HG03460 (cell line): ENCODE results near the gene FES.
"Not testable (repeated sequence)": the region's sequence is repeated elsewhere in the genome, so short reads cannot be mapped to it uniquely, and the experiment has no call there.

Experiments
- ATAC-seq: cut with Tn5 transposase; IDR thresholded peaks from one replicate; pipeline ENCODE4 v1.9.1; 2021; ENCODE audit not compliant: unreplicated experiment

FES gene

DNA sequence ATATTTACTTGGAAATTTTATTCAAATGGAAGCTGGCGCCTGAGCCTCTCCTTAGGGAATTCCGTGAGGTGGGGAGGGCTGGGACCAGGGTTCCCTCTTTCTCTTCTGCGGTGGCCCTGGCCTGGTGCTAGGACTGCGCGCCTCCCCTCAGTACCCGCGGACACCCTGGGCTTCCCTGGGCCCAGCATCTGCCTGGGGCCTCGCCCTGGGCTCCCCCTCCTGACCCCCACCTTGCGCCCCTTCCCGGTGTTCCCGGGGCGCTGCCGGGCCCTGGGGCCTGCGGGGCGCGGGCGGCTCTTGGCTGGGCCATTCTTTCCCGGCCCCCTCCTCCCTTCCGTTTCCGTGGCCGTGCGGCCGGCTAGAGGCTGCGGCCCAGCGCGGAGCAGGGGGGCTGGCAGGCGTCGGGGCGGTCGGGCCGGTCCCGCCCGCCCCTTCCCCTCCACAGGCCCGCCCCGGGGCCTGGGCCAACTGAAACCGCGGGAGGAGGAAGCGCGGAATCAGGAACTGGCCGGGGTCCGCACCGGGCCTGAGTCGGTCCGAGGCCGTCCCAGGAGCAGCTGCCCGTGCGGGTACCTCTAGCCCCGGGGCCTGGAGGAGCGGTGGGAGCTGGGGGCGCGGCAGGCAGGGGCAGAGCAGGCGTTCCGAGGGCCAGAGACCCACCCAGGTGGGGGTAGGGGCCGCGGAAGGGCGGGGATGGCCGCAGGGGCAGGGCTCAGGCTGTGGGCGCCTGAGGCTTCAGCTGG, at the start of gene FES:
TSS of gene FES (plus strand) at position 529 of the 743 bp plus-strand sequence. CDS start 542 bp downstream, outside the sequence.
- peak; percentile 34 for ATAC-seq

DNA sequence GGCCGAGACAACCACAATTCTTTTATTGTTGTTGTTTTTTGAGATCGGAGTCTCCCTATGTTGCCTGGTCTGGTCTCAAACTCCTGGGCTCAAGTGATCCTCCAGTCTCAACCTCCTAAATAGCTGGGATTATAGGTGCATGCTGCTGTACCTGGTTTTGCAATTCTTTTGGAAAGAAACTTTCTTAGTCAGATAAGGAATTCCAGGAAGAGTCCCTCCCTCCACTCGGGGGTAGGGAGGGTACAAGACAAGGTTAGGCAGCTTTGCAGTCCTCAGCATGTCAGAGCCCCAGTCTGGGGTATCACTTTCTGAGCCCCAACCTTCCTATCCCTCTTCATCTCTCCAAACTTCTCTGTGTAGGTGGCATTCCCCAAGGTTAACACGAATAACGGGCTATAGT, 49.7 kb upstream of the FES start:
- ATAC-seq = no peak

GRCh38 chr15:90836296-90836871, 47.9 kb upstream of the FES start:
- ATAC-seq = no peak

DNA sequence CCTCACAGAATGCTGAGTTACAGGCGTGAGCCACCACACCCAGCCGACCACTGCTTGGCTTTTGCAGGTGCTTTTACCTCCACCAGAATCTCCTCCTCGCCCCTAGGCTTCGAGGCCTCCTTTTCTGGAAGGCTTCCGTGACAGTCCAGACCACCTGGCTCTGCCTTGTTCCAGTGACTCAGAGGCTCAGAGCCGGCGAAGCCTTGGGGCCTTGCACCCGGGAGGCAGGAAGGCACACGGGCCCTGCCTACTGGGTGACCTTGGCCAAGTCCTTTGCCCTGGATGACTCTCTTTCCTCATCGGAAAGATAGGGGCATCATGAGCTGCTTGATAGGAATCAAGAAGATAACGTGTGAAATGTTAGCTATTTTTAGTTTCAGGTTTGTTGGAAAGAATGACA, 47.2 kb upstream of the FES start:
- ATAC-seq = no peak

- ATAC-seq = no peak
Measured at GRCh38 chr15:90838139-90838538, 46.2 kb upstream of the FES start.

DNA sequence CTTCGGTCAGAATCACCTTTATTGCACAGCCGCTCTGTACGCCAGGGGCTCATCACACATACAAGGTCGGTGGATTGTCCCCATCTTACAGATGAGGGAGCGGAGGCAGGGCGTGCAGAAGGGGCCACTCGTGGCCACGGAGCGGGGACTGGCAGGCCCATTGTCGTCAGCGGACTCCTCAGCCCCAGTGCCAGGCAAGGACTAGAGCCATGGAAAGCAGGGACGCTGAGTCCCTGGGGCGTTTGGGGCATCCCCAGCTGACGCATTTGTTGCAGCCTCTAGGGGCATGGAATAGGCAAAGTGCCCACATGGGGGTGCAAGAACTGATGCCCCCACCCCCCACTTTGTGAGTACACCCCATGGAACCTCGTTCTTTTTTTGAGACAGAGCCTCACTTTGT, 45.8 kb upstream of the FES start:
- ATAC-seq = no peak

- ATAC-seq = peak; percentile 76
Measured at GRCh38 chr15:90839187-90840071, 44.9 kb upstream of the FES start.

DNA sequence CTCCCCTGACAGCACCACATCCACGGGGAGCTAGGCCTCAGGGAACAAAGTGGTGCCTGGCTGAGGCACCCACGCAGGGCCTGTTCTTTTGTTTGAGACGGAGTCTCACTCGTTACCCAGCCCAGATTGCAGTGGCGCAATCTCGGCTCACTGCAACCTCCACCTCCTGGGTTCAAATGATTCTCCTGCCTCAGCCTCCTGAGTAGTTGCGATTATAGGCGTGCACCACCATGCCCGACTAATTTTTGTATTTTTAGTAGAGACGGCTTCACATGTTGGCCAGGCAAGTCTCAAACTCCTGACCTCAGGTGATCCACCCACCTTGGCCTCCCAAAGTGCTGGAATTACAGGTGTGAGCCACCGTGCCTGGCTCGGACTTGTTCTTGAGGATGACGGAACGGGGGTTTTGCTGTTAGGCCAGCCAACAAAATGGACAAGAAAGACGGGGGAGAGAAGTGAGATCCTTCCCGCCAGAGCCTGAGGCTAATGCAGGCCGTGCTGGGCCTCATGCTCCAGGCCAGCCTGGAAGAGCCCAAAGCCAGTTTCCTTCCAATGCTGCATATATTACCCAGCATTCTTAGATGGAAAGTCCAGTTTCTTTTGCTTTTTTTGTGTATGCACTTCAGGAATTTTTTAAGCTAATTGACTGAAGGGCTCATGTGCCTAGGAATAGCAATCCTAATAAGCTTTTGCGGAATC, 44.0 kb upstream of the FES start:
- ATAC-seq = no peak

DNA sequence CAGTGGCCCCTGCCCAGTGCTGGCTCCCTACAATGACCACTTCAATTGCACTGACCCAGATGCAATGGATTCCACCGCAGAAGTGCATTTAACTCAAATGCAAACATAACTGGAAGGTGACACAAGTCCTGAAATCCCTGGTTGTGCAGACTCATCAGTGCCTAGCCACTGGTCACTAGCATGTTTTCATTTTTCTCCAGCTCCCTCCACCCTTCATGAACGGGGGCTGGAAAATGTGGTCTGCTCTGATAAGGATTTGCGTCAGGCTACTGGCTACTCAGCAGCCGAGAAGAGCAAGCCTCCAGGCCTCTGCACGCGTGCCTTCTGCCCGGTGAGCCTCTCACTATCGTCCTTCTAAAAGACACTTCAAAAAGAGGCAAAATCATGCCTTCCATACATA, 43.4 kb upstream of the FES start:
- ATAC-seq = no peak

- ATAC-seq = no peak
Measured at GRCh38 chr15:90844696-90845095, 39.6 kb upstream of the FES start.

DNA sequence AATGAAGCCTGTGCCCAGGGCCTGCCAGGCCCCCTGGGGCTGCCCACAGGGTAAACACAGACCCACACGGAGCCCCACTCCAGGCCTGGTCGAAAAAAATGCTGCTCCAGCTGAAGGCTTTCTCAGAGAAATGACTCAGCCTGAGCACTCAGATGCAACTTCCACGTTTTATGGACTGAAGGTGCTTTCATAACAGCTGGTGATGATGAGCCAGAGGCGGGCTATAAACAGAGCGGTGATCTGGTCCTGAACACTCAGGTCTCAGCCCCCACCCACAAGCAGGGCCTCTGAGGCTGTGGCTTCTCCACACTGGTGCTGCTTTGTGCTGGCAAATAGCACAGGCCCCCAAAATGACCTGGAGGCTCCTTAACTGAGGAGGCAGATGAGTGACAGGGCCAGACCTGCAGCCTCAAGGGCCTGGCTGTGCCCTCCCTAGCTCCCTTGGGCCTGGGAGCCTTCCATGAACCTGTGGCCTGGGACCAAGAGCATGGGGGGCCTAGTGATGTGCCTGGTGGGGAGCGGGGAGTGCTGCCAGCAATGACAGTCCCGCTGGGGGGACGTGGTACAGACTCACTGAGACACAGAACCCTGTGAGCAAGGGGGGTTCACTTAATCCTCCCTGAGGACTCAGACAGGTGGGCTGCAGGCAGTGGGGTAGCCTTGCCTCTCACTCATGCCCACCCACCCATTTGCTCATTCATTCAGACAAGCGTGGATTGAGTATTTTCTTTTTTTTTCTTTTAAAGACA, 38.9 kb upstream of the FES start:
- no peak for ATAC-seq

DNA sequence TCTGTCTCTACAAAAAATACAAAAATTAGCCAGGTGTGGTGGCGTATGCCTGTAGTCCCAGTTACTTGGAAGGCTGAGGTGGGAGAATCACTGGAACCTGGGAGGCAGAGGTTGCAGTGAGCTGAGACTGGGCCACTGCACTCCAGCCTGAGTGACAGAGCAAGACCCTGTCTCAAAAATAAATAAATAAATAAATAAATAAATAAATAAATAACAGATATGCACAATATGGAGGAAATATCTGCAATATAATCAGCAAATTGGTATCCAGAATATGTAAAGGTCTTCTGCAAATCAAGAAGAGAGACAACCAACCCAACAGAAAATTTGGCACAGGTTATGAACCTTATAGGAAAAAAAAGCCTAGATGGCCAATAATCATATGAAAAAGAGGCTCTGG, 34.9 kb upstream of the FES start:
- not testable (repeated sequence) for ATAC-seq

- no peak for ATAC-seq
Measured at GRCh38 chr15:90851114-90851513, 33.2 kb upstream of the FES start.

- ATAC-seq = no peak
Measured at GRCh38 chr15:90851940-90852339, 32.4 kb upstream of the FES start.

DNA sequence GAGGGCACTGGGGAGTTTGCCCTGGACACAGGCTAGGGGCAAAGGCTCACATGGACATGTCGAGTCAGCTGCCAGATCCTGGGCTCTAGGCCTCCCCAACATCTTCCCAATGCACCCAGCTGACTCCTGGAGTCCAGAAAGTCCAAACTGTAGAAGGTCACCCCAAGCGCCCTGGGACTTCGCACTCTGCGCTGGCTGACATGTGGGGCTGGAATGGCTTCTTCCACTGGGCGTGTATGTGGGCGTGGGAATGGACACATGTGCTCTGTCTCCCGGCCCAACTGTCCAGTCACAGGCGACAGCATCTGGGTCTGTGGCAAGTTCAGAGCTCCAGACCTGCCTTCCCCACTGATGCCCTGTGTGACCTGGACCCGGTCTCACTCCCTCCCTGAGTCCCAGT, 29.2 kb upstream of the FES start:
- no peak for ATAC-seq

DNA sequence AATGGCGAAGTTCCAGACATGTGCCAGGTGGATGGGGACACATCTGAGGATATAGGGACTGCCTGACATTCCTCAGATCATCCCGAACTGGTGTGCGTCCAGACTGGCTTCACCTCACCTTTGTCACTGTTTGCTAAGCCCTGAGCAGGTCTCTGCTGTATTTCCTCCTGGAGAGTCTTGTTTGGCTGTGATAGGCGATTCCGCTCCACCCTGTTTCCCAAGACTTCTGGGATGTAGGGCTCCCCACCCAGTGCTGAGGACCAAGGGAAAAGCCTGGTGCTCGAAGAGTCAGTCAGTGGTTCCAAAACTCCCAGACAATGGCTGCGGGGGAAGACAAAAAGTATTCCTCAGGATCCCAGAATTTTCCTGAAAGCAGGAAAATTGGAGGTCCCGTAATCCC, 27.0 kb upstream of the FES start:
- ATAC-seq = no peak

GRCh38 chr15:90857883-90858443, 26.3 kb upstream of the FES start:
- ATAC-seq = no peak

DNA sequence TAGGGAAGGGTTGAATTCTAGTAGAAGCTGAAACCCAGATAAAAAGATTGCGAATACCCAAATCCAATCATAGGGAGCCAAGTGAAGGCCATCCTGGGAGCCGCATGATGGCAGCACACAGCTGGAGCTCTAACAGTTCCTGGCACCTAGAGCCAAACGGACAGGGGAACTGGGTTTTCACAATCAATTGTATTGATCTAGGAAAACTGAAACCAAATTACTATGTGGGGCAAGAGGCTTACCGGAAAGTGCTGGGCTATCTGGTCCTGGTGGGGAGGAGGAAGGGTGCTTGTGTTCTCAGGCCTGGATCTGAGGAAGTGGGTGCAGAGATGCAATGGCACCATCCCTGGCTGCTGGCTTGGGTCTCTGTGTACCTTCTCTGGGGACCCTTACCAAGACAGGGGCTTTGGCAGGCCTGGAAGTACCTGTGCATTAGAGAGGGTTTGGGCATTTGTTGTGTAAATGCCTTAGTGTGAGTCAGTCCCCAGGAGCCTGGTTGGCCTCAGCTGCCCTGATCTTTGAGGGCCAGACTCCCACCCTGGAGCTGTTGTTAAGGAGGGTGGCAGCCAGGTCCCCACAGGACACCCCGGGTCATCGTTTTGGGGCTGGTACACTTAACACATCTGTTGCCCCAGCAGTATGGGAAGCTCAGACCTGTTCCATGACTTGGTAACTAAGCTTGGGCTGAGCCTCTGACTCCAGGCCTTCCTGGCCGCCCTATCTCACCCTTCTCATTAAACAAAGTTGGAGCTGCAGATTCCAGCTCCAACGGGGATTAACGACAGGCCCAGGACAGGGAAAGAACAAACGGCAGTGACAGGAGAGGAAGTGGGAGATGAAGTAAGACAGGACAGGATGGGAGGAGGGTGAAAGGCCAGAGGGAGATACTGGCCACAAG, 24.8 kb upstream of the FES start:
- ATAC-seq = no peak

- ATAC-seq = no peak
Measured at GRCh38 chr15:90860450-90860849, 23.9 kb upstream of the FES start.
